IMR-90 (cell line): ENCODE results near the gene MDM4. TPM values are rescaled to one million over a fixed set of nuclear protein-coding genes. Genes with fewer than 3 reads are reported as not detected.

Experiments used
- ATAC-seq: fragments of 200-7000 bp; cut with Tn5 transposase; 2 replicates; pipeline ENCODE4 v1.9.1; 2020; ENCODE audit warnings: low read depth, mild to moderate bottlenecking, moderate library complexity
- BruUV-seq: library from RNA; stranded (reverse); fragments of 400-500 nt; replicated peaks from 2 replicates; lab custom pipeline; 2021; lab: Mats Ljungman, UMichigan
- CTCF ChIA-PET: fragments of 300-600 bp; formaldehyde crosslinking; extraction: SDS; loops from one replicate; lab custom pipeline; 2021; ENCODE audit warnings: antibody characterized with exemption; lab: Yijun Ruan, JAX
- POLR2A ChIA-PET: fragments of 300-600 bp; sonication (Branson Sonifier 250); formaldehyde crosslinking; loops from one replicate; lab custom pipeline; 2022; ENCODE audit warnings: antibody characterized with exemption; ENCODE audit not compliant: unreplicated experiment; lab: Charles Lee
- DNase-seq: peaks from one replicate; pipeline ENCODE4 v3.0.0; 2013
- H2AFZ ChIP-seq: replicated peaks from 2 replicates; pipeline ENCODE3; 2013; ENCODE audit warnings: low read length, mild to moderate bottlenecking; ENCODE audit not compliant: poor library complexity
- H2AK5ac ChIP-seq: 2 replicates; pipeline ENCODE4 v1.6.1; 2013; ENCODE audit warnings: low read depth, low read length, inconsistent platforms
- H2AK9ac ChIP-seq: replicated peaks from 2 replicates; pipeline ENCODE3; 2013; ENCODE audit warnings: mild to moderate bottlenecking, low read depth, low read length, moderate library complexity; ENCODE audit not compliant: poor library complexity
- H2BK120ac ChIP-seq: 2 replicates; pipeline ENCODE4 v1.6.1; 2013; ENCODE audit warnings: low read depth, low read length, inconsistent platforms
- H2BK15ac ChIP-seq: 3 replicates; pipeline ENCODE4 v1.6.1; 2013; ENCODE audit warnings: low read depth, low read length, inconsistent platforms
- H2BK20ac ChIP-seq: 2 replicates; pipeline ENCODE4 v1.6.1; 2013; ENCODE audit warnings: low read depth, mild to moderate bottlenecking, inconsistent platforms, low read length, moderate library complexity
- H2BK5ac ChIP-seq: 2 replicates; pipeline ENCODE4 v1.6.1; 2013; ENCODE audit warnings: mild to moderate bottlenecking, low read depth, low read length, inconsistent platforms; ENCODE audit not compliant: poor library complexity, severe bottlenecking
- H3K14ac ChIP-seq: replicated peaks from 2 replicates; pipeline ENCODE4 v1.6.1; 2013; ENCODE audit warnings: low read depth, low read length, inconsistent platforms
- H3K18ac ChIP-seq: 2 replicates; pipeline ENCODE4 v1.6.1; 2013; ENCODE audit warnings: low read depth, low read length, control low read depth
- H3K23ac ChIP-seq: 2 replicates; pipeline ENCODE4 v1.6.1; 2013; ENCODE audit warnings: low read depth, low read length, inconsistent platforms
- H3K27ac ChIP-seq: 2 replicates; pipeline ENCODE4 v1.5.1; 2013; ENCODE audit warnings: mild to moderate bottlenecking, control low read depth, low read length; ENCODE audit not compliant: insufficient read depth
- H3K27me3 ChIP-seq: 2 replicates; pipeline ENCODE4 v1.6.1; 2013; ENCODE audit warnings: low read length; ENCODE audit not compliant: control insufficient read depth, insufficient read depth
- H3K36me3 ChIP-seq: 2 replicates; pipeline ENCODE4 v1.6.1; 2013; ENCODE audit warnings: low read length, mixed read lengths; ENCODE audit not compliant: control insufficient read depth, insufficient read depth
- H3K4ac ChIP-seq: 2 replicates; pipeline ENCODE4 v1.6.1; 2013; ENCODE audit warnings: low read depth, low read length, inconsistent platforms
- H3K4me1 ChIP-seq: 2 replicates; pipeline ENCODE4 v1.6.1; 2013; ENCODE audit warnings: low read length, mixed read lengths; ENCODE audit not compliant: control insufficient read depth, insufficient read depth
- H3K4me2 ChIP-seq: 2 replicates; pipeline ENCODE4 v1.6.1; 2013; ENCODE audit warnings: low read depth, mild to moderate bottlenecking, control low read depth, low read length, moderate library complexity
- H3K4me3 ChIP-seq: 2 replicates; pipeline ENCODE4 v1.5.1; 2013; ENCODE audit warnings: low read depth, mild to moderate bottlenecking, control low read depth, low read length, moderate library complexity; ENCODE audit not compliant: insufficient read depth
- H3K56ac ChIP-seq: 2 replicates; pipeline ENCODE4 v1.6.1; 2013; ENCODE audit warnings: low read length, inconsistent platforms; ENCODE audit not compliant: insufficient read depth; ENCODE audit errors: extremely low read depth
- H3K79me1 ChIP-seq, 2 experiments: 2 replicates each; pipeline ENCODE4 v1.6.1; 2013; ENCODE audit warnings: low read length in 2 of 2, inconsistent platforms in 1 of 2, low read depth in 1 of 2
- H3K9ac ChIP-seq: 2 replicates; pipeline ENCODE4 v1.6.1; 2013; ENCODE audit warnings: low read depth, low read length, control low read depth
- H3K9me1 ChIP-seq: 2 replicates; pipeline ENCODE4 v1.6.1; 2013; ENCODE audit warnings: low read length, inconsistent platforms; ENCODE audit not compliant: insufficient read depth
- H3K9me3 ChIP-seq: 2 replicates; pipeline ENCODE4 v1.6.1; 2013; ENCODE audit warnings: low read length; ENCODE audit not compliant: control insufficient read depth, insufficient read depth
- H4K20me1 ChIP-seq: 2 replicates; pipeline ENCODE4 v1.6.1; 2013; ENCODE audit warnings: low read length, inconsistent platforms; ENCODE audit not compliant: insufficient read depth
- H4K5ac ChIP-seq: 2 replicates; pipeline ENCODE4 v1.6.1; 2013; ENCODE audit warnings: mild to moderate bottlenecking, low read depth, low read length, control low read depth
- H4K8ac ChIP-seq, 2 experiments: 2 replicates each; pipeline ENCODE4 v1.6.1; 2013; ENCODE audit warnings: low read depth in 2 of 2, low read length in 2 of 2, control low read depth in 1 of 2, inconsistent platforms in 1 of 2
- H4K91ac ChIP-seq: 2 replicates; pipeline ENCODE4 v1.6.1; 2013; ENCODE audit warnings: low read depth, low read length, inconsistent platforms; ENCODE audit not compliant: insufficient read depth
- BHLHE40 ChIP-seq: fragments of 150-350 bp; IDR thresholded peaks from 2 replicates; pipeline ENCODE4 v1.6.1; 2016; ENCODE audit warnings: mild to moderate bottlenecking, low read depth, low read length
- CEBPB ChIP-seq: IDR thresholded peaks from 2 replicates; pipeline ENCODE4 v1.6.1; 2012; ENCODE audit warnings: low read depth, low read length, improper control_type of control experiment
- CHD1 ChIP-seq: IDR thresholded peaks from 2 replicates; pipeline ENCODE4 v1.6.1; 2012; ENCODE audit warnings: low read depth, low read length, improper control_type of control experiment
- FOS ChIP-seq: fragments of 150-350 bp; IDR thresholded peaks from 2 replicates; pipeline ENCODE4 v1.6.1; 2016; ENCODE audit warnings: low read depth, low read length
- MAFK ChIP-seq: IDR thresholded peaks from 2 replicates; pipeline ENCODE4 v1.6.1; 2012; ENCODE audit warnings: low read depth, low read length, improper control_type of control experiment
- MAZ ChIP-seq: IDR thresholded peaks from 2 replicates; pipeline ENCODE4 v1.6.1; 2012; ENCODE audit warnings: low read depth, mild to moderate bottlenecking, low read length, improper control_type of control experiment, moderate library complexity, borderline replicate concordance
- MXI1 ChIP-seq: IDR thresholded peaks from 2 replicates; pipeline ENCODE4 v1.6.1; 2012; ENCODE audit warnings: low read depth, mild to moderate bottlenecking, low read length, moderate library complexity, borderline replicate concordance
- NFE2L2 ChIP-seq: fragments of 150-350 bp; IDR thresholded peaks from 2 replicates; pipeline ENCODE4 v1.6.1; 2016; ENCODE audit warnings: low read depth, mild to moderate bottlenecking, low read length
- POLR2A ChIP-seq: IDR thresholded peaks from 2 replicates; pipeline ENCODE4 v1.6.1; 2012; ENCODE audit warnings: mild to moderate bottlenecking, low read depth, low read length
- RAD21 ChIP-seq: IDR thresholded peaks from 2 replicates; pipeline ENCODE4 v1.6.1; 2012; ENCODE audit warnings: low read length, improper control_type of control experiment
- RCOR1 ChIP-seq: IDR thresholded peaks from 2 replicates; pipeline ENCODE4 v1.6.1; 2012; ENCODE audit warnings: mild to moderate bottlenecking, low read length, improper control_type of control experiment; ENCODE audit not compliant: insufficient replicate concordance
- RFX5 ChIP-seq: IDR thresholded peaks from 2 replicates; pipeline ENCODE4 v1.8.0; 2012; ENCODE audit warnings: low read depth, mild to moderate bottlenecking, low read length, moderate library complexity
- SMC3 ChIP-seq: fragments of 150-350 bp; IDR thresholded peaks from 2 replicates; pipeline ENCODE4 v1.6.1; 2016; ENCODE audit warnings: low read depth, mild to moderate bottlenecking, antibody characterized with exemption, low read length, moderate library complexity
- WGBS, 2 experiments: methylation state at CpG; one replicate each; pipeline versions ENCODE4 v1.1.5 to v1.1.7; 2013; ENCODE audit warnings: missing lambda C conversion rate in 2 of 2; ENCODE audit not compliant: insufficient read length in 1 of 2; ENCODE audit errors: extremely low coverage in 2 of 2; 5-methylcytosine and 5-hydroxymethylcytosine counted together
- dilution Hi-C: fragments of 300-500 bp; cut with HindIII; formaldehyde crosslinking; loops from one replicate; pipeline ENCODE4 v1.14.3; 2018; ENCODE audit warnings: low sequenced_read_pairs; ENCODE audit not compliant: unreplicated experiment
- in situ Hi-C: fragments of 300-500 bp; cut with MboI; formaldehyde crosslinking; loops from 3 replicates; pipeline ENCODE4 v1.14.3; 2019; ENCODE audit warnings: low sequenced_read_pairs, inconsistent platforms, mixed read lengths
- intact Hi-C: fragments of 100-400 bp; cut with micrococcal nuclease; formaldehyde crosslinking; loops from 2 replicates; pipeline ENCODE4 v1.10.0; 2022
- polyA plus RNA-seq, 3 experiments: library from polyadenylated mRNA; depleted of rRNA; stranded (reverse); fragments of >200 nt; gene quantifications; 2 replicates each; pipeline ENCODE4 v1.2.3, GENCODE V29; 2012; ENCODE audit warnings: low replicate concordance in 1 of 3
- total RNA-seq: library from RNA; depleted of rRNA; stranded (reverse); fragments of >200 nt; gene quantifications from 2 replicates; pipeline ENCODE4 v1.2.3, GENCODE V29; 2012
- TF ChIP-seq, protein P1 (sequence below): conservative IDR thresholded peaks from 2 replicates; pipeline ENCODE4 v1.5.1; 2012; ENCODE audit warnings: mild to moderate bottlenecking, low read depth, low read length, improper control_type of control experiment
- TF ChIP-seq, protein P2 (sequence below): fragments of 150-350 bp; IDR thresholded peaks from 2 replicates; pipeline ENCODE4 v1.6.1; 2017; ENCODE audit warnings: mild to moderate bottlenecking, antibody characterized with exemption, low read length, low read depth

The MDM4 gene
- total and polyA plus RNA-seq, 2 of the 4 experiments (the other 2 are of a cell fraction): 7.4 to 20.1 TPM

DNA sequence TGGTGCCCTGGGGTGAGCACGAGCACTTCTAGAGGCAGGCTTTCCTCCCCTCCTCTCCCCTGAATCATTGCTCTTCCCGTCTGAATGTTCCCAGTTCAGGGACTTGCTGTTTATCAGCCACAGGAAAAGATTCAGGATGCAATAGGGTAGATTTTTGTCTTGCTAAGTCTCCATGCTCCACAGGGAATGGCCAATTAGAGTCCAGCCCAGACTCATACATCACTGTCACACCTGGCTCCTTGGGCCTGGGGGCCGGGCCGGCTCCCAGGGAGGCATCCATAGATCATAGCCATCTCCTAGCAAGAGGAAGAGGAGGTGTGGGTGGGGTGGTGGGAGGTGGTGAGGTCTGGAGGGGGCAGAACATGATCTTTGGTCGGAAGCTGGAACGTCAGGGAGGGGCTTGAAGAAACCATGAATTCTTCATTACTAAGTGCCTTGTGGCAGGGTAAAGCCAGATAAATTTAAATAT is 85.9 kb downstream of the MDM4 start:
- no peak overlapping the region for H2AK9ac ChIP-seq
- dilution Hi-C loops (no loop called here), in situ Hi-C loops (no loop called here), intact Hi-C loops (no loop called here)
- DNase-seq: no peak
- no peaks in the 10 kb centered on the region for H3K9me1 ChIP-seq
- no peak overlapping the region for H4K91ac ChIP-seq
- no peak overlapping the region for H3K56ac ChIP-seq
- ATAC-seq: no peak
- H3K27ac ChIP-seq: no peak overlapping the region
- H2BK15ac ChIP-seq: no peak overlapping the region
- no peak overlapping the region for H2AFZ ChIP-seq
- peaks cover 35% of the 10 kb centered on the region for H3K27me3 ChIP-seq
- no peak overlapping the region for H3K9ac ChIP-seq
- H2BK5ac ChIP-seq: no peak overlapping the region
- no peak overlapping the region for H2AK5ac ChIP-seq
- no peak overlapping the region for H4K8ac ChIP-seq
- H3K14ac ChIP-seq: no peak overlapping the region
- H4K5ac ChIP-seq: no peak overlapping the region
- H3K9me3 ChIP-seq: no peaks in the 10 kb centered on the region
- POLR2A ChIA-PET: no interaction called here
- no TSS peak for BruUV-seq
- no peak overlapping the region for H3K4me2 ChIP-seq
- H2BK20ac ChIP-seq: no peak overlapping the region
- CTCF ChIA-PET: no interaction called here
- no CpG with 5 or more reads among the region's 6 CpGs for WGBS, 2 experiments
- no peak overlapping the region for H2BK120ac ChIP-seq
- no peak overlapping the region for H3K4ac ChIP-seq
- H3K18ac ChIP-seq: no peak overlapping the region
- H4K20me1 ChIP-seq: no peaks in the 10 kb centered on the region
- H3K4me3 ChIP-seq: no peak overlapping the region
- no peak overlapping the region for H3K23ac ChIP-seq
- H3K4me1 ChIP-seq: no peaks in the 10 kb centered on the region
- TF ChIP-seq RAD21 (no peak), MAZ (no peak), BHLHE40 (no peak), FOS (no peak), SMC3 (no peak), POLR2A (no peak), CEBPB (no peak), RFX5 (no peak), MAFK (no peak), CHD1 (no peak), RCOR1 (no peak), MXI1 (no peak), NFE2L2 (no peak)
- TF ChIP-seq, protein P1, sequence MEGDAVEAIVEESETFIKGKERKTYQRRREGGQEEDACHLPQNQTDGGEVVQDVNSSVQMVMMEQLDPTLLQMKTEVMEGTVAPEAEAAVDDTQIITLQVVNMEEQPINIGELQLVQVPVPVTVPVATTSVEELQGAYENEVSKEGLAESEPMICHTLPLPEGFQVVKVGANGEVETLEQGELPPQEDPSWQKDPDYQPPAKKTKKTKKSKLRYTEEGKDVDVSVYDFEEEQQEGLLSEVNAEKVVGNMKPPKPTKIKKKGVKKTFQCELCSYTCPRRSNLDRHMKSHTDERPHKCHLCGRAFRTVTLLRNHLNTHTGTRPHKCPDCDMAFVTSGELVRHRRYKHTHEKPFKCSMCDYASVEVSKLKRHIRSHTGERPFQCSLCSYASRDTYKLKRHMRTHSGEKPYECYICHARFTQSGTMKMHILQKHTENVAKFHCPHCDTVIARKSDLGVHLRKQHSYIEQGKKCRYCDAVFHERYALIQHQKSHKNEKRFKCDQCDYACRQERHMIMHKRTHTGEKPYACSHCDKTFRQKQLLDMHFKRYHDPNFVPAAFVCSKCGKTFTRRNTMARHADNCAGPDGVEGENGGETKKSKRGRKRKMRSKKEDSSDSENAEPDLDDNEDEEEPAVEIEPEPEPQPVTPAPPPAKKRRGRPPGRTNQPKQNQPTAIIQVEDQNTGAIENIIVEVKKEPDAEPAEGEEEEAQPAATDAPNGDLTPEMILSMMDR: no peak
- TF ChIP-seq, protein P2, sequence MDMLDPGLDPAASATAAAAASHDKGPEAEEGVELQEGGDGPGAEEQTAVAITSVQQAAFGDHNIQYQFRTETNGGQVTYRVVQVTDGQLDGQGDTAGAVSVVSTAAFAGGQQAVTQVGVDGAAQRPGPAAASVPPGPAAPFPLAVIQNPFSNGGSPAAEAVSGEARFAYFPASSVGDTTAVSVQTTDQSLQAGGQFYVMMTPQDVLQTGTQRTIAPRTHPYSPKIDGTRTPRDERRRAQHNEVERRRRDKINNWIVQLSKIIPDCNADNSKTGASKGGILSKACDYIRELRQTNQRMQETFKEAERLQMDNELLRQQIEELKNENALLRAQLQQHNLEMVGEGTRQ: no peak
- H3K79me1 ChIP-seq: no peaks in the 10 kb centered on the region
- no peaks in the 10 kb centered on the region for H3K36me3 ChIP-seq
